HepG2 (cell line): ENCODE measurements around the gene DGAT2. TPM values are rescaled to one million over a fixed set of nuclear protein-coding genes. Genes with fewer than 3 reads are reported as not detected.

Experiments
- AHDC1 ChIP-seq: sonication (generic); formaldehyde crosslinking; IDR thresholded peaks from 2 replicates; pipeline ENCODE4 v1.5.1; 2020; ENCODE audit warnings: mild to moderate bottlenecking, missing genetic modification reagents, borderline replicate concordance
- GRHL1 ChIP-seq: sonication (generic); formaldehyde crosslinking; conservative IDR thresholded peaks from 2 replicates; pipeline ENCODE4 v1.8.0; 2022; ENCODE audit warnings: missing genetic modification reagents
- HNRNPL ChIP-seq: fragments of 200-400 bp; formaldehyde crosslinking; IDR thresholded peaks from 2 replicates; pipeline ENCODE4 v1.6.1; 2017; ENCODE audit warnings: mild to moderate bottlenecking, low read depth, low read length
- IRF9 ChIP-seq: sonication (generic); formaldehyde crosslinking; IDR thresholded peaks from 2 replicates; pipeline ENCODE4 v1.8.0; 2022; ENCODE audit warnings: missing genetic modification reagents, mild to moderate bottlenecking, borderline replicate concordance
- MAX ChIP-seq: IDR thresholded peaks from 2 replicates; pipeline ENCODE4 v1.6.1; 2012; ENCODE audit warnings: inconsistent platforms
- NR2F2 ChIP-seq: IDR thresholded peaks from 2 replicates; pipeline ENCODE4 v1.6.1; 2012; ENCODE audit warnings: low read depth, inconsistent platforms, borderline replicate concordance
- PAF1 ChIP-seq: IDR thresholded peaks from 2 replicates; pipeline ENCODE4 v1.6.1; 2016; ENCODE audit warnings: missing genetic modification reagents, missing compliant biosample characterization
- POGZ ChIP-seq: sonication (generic); formaldehyde crosslinking; IDR thresholded peaks from 2 replicates; pipeline ENCODE4 v1.4.0; 2020; ENCODE audit warnings: mild to moderate bottlenecking, missing genetic modification reagents
- PPARG ChIP-seq: conservative IDR thresholded peaks from 2 replicates; pipeline ENCODE4 v1.6.1; 2016; ENCODE audit warnings: missing biosample characterization, missing genetic modification reagents
- REL ChIP-seq: sonication (generic); formaldehyde crosslinking; conservative IDR thresholded peaks from 2 replicates; pipeline ENCODE4 v1.8.0; 2022; ENCODE audit warnings: mild to moderate bottlenecking, missing genetic modification reagents, moderate library complexity
- XRCC5 ChIP-seq: fragments of 200-400 bp; formaldehyde crosslinking; optimal IDR thresholded peaks from 2 replicates; pipeline ENCODE3; 2017; ENCODE audit warnings: mild to moderate bottlenecking, low read length
- ZMAT3 ChIP-seq: sonication (generic); formaldehyde crosslinking; conservative IDR thresholded peaks from 2 replicates; pipeline ENCODE4 v1.7.0; 2021; ENCODE audit warnings: missing genetic modification reagents
- ZNF572 ChIP-seq: sonication (generic); formaldehyde crosslinking; IDR thresholded peaks from 2 replicates; pipeline ENCODE4 v1.5.1; 2020; ENCODE audit warnings: mild to moderate bottlenecking, missing genetic modification reagents
- polyA plus RNA-seq, 8 experiments: library from polyadenylated mRNA; depleted of rRNA in 3 of 8; stranded (reverse) in 7 of 8; unstranded in 1 of 8; fragments of >200 nt; fragmentation: Illumina TruSeq in 4 of 8; extraction: Trizol in 4 of 8; gene quantifications; 2 replicates each; pipeline versions ENCODE4 v1.2.1 to v1.2.3, GENCODE V29; 2011 to 2016; ENCODE audit warnings: low read depth in 4 of 8, missing spikeins in 1 of 8, mixed read lengths in 1 of 8; ENCODE audit not compliant: insufficient read depth in 1 of 8
- total RNA-seq, 5 experiments: library from RNA; depleted of rRNA; stranded (reverse); fragments of >200 nt; fragmentation: Illumina TruSeq; extraction: Trizol; gene quantifications; 2 replicates each; pipeline ENCODE4 v1.2.3, GENCODE V29; 2016; ENCODE audit warnings: low read depth in 1 of 5
- TF ChIP-seq, protein P1 (sequence below): IDR thresholded peaks from 2 replicates; pipeline ENCODE4 v1.4.0; 2020; ENCODE audit warnings: mild to moderate bottlenecking, missing genetic modification reagents

DGAT2 gene
- total and polyA plus RNA-seq, 2 of the 13 experiments (the other 11 are each of a cell fraction or from before 2014, with no cell fraction given), result 39.0 to 65.6 TPM

GRCh38 chr11:75812542-75813040, 44.0 kb downstream of the DGAT2 start (continued):
- no peak for TF ChIP-seq GRHL1 (CRISPR knock-in tag)
- TF ChIP-seq PPARG (CRISPR knock-in tag), result peak; percentile 95
- TF ChIP-seq NR2F2, result no peak
- TF ChIP-seq PAF1, result no peak
- TF ChIP-seq ZMAT3 (CRISPR knock-in tag), result no peak
- no peak for TF ChIP-seq IRF9 (CRISPR knock-in tag)
- TF ChIP-seq XRCC5, result no peak
- no peak for TF ChIP-seq POGZ (CRISPR knock-in tag)
- no peak for TF ChIP-seq HNRNPL
- TF ChIP-seq ZNF572 (CRISPR knock-in tag), result no peak
- no peak for TF ChIP-seq REL (CRISPR knock-in tag)
- peak; percentile 32; the same call in 1 of the 2 replicates for TF ChIP-seq AHDC1 (CRISPR knock-in tag)
- TF ChIP-seq, protein P1, sequence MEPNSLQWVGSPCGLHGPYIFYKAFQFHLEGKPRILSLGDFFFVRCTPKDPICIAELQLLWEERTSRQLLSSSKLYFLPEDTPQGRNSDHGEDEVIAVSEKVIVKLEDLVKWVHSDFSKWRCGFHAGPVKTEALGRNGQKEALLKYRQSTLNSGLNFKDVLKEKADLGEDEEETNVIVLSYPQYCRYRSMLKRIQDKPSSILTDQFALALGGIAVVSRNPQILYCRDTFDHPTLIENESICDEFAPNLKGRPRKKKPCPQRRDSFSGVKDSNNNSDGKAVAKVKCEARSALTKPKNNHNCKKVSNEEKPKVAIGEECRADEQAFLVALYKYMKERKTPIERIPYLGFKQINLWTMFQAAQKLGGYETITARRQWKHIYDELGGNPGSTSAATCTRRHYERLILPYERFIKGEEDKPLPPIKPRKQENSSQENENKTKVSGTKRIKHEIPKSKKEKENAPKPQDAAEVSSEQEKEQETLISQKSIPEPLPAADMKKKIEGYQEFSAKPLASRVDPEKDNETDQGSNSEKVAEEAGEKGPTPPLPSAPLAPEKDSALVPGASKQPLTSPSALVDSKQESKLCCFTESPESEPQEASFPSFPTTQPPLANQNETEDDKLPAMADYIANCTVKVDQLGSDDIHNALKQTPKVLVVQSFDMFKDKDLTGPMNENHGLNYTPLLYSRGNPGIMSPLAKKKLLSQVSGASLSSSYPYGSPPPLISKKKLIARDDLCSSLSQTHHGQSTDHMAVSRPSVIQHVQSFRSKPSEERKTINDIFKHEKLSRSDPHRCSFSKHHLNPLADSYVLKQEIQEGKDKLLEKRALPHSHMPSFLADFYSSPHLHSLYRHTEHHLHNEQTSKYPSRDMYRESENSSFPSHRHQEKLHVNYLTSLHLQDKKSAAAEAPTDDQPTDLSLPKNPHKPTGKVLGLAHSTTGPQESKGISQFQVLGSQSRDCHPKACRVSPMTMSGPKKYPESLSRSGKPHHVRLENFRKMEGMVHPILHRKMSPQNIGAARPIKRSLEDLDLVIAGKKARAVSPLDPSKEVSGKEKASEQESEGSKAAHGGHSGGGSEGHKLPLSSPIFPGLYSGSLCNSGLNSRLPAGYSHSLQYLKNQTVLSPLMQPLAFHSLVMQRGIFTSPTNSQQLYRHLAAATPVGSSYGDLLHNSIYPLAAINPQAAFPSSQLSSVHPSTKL (CRISPR knock-in tag), result peak; percentile 59
- TF ChIP-seq MAX, result no peak
